PFSK-1 (cell line): ENCODE measurements around the gene FAM151B.

Experiments
- FOXP2 ChIP-seq: optimal IDR thresholded peaks from 2 replicates; pipeline ENCODE3; 2011; ENCODE audit warnings: borderline replicate concordance, control low read depth, inconsistent platforms; ENCODE audit not compliant: insufficient read depth; ENCODE audit errors: extremely low read length, extremely low read depth
- POLR2AphosphoS5 ChIP-seq: IDR thresholded peaks from 2 replicates; pipeline ENCODE4 v1.6.1; 2012; ENCODE audit warnings: low read depth, mild to moderate bottlenecking, control low read depth, low read length, moderate library complexity
- REST ChIP-seq, 2 experiments: IDR thresholded peaks; 2 replicates each; pipeline versions ENCODE4 v1.6.1 to v1.8.0; 2011 to 2012; ENCODE audit warnings: low read depth in 2 of 2, low read length in 2 of 2, control low read depth in 1 of 2, inconsistent platforms in 1 of 2, mild to moderate bottlenecking in 1 of 2, moderate library complexity in 1 of 2; ENCODE audit not compliant: insufficient read depth in 1 of 2
- SIN3A ChIP-seq: IDR thresholded peaks from 2 replicates; pipeline ENCODE4 v1.6.1; 2012; ENCODE audit warnings: mild to moderate bottlenecking, low read length, moderate library complexity, borderline replicate concordance; ENCODE audit not compliant: insufficient read depth
- TAF1 ChIP-seq: IDR thresholded peaks from 2 replicates; pipeline ENCODE4 v1.6.1; 2012; ENCODE audit warnings: low read length, control low read depth, borderline replicate concordance; ENCODE audit not compliant: insufficient read depth

The FAM151B gene

GRCh38 chr5:80588858-80589540 lies 101.1 kb downstream of the FAM151B start:
- TF ChIP-seq POLR2AphosphoS5 = no peak
- TF ChIP-seq FOXP2 = no peak
- TF ChIP-seq SIN3A = no peak
- TF ChIP-seq TAF1 = no peak
- no peak for TF ChIP-seq REST (IDR thresholded peaks at IDR 0.05; ENCODE audit: insufficient read depth in 1 of 2, low read depth in 2 of 2, low read length in 2 of 2)

DNA sequence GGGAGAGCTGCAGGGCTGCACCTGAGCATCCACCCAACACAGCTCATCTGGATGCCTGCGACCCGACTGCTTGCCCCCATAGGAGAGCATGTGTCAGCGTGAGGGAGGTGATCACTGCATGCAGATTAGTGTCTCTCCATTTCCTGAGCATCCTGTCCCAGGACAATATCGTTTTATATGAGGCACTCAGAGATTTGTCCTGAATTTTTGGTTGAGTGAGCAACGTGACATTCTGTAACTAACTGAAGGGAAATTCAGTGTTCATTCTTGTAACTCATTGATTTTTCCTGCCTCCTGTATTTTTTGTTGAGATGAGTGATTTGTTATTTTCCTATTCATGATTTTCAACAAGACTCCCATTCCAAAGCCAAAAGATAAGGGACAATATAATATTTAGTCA lies 102.9 kb downstream of the FAM151B start:
- TF ChIP-seq POLR2AphosphoS5 (no peak), TAF1 (no peak), SIN3A (no peak), REST (IDR thresholded peaks at IDR 0.05; ENCODE audit: insufficient read depth in 1 of 2, low read depth in 2 of 2, low read length in 2 of 2) (no peak), FOXP2 (no peak)

DNA sequence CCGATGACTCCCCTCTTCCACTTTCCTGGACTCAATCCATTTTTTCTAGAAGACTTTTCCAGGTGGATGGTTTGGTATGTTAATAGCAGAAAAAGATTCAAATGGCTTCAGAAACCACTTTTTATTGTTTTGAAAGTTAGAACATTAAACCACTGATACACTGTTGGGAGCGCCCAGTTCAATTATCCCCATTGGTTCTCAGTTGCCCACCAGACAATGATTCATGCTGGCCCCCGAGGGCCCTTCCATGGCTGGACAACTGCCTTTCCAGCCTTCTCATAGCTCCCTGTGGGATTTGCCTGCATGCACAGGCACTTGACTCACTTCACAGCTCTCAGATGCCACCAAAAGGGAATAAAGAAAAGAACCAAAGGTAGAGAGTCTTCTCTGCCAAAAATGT lies 103.5 kb downstream of the FAM151B start:
- TF ChIP-seq POLR2AphosphoS5 = no peak
- TF ChIP-seq SIN3A = no peak
- TF ChIP-seq TAF1 = no peak
- no peak for TF ChIP-seq FOXP2
- no peak for TF ChIP-seq REST (IDR thresholded peaks at IDR 0.05; ENCODE audit: insufficient read depth in 1 of 2, low read depth in 2 of 2, low read length in 2 of 2)

GRCh38 chr5:80592105-80592504 lies 104.2 kb downstream of the FAM151B start:
- TF ChIP-seq TAF1 (no peak), SIN3A (no peak), POLR2AphosphoS5 (no peak), FOXP2 (no peak), REST (IDR thresholded peaks at IDR 0.05; ENCODE audit: insufficient read depth in 1 of 2, low read depth in 2 of 2, low read length in 2 of 2) (no peak)
